ENCODE data around the gene CDK19. TPM values are rescaled to one million over a fixed set of nuclear protein-coding genes. Genes with fewer than 3 reads are reported as not detected.

CDK19 gene
- total and polyA plus RNA-seq, 2 of the 13 experiments (the other 11 are each of a cell fraction or from before 2014, with no cell fraction given): 13.4 to 27.0 TPM

DNA sequence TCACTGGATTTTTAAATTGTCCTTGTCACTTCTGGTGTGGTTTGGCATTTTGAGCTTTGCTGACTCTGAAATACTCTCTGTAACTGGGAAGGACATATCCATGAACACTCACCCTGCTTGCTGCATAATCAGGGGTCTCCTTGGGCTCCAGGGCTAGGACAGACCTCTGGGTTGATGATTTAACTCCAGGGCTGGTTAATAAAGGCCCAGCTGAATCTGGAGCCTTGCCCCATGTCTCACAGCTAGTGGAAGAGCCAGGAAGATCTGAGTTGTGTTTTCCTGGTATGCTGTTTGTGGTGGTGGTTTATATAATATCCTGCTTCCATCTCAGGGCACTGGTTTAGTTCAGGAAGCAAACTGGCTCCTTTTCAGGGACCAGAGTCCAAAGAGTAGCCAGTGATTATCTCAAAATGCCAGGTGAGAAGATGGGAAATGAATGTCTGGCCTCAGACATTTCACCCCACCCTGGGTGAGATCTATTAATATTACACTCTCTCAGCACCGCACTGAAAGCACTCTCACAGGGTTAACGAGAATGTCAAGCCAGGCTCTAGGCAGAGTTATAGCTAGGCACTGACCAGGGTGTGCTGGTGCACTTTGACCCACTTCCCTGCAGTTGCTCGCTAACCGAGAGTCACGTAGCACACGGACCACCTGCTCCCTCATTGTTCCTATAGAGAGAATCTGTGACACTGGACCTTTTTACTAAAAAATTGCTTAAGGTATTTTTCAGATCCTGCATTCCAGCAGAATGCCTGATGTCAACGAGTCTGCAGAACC lies 248.7 kb downstream of the CDK19 start (continued):
- TF ChIP-seq GABPA (IDR thresholded peaks at IDR 0.05; ENCODE audit: low read depth, low read length) (no peak), GABPA (CRISPR knock-in tag; IDR thresholded peaks at IDR 0.05; ENCODE audit: low read depth) (no peak), ZFP1 (CRISPR knock-in tag; IDR thresholded peaks at IDR 0.05) (0 out of 2 replicates have a peak, but pooled peaks have one; percentile 32), ZMYM3 (CRISPR knock-in tag; IDR thresholded peaks at IDR 0.05) (no peak), SAP130 (CRISPR knock-in tag; IDR thresholded peaks at IDR 0.05; ENCODE audit: low read depth) (peak; percentile 66), ATRX (CRISPR knock-in tag; IDR thresholded peaks at IDR 0.05; ENCODE audit: borderline replicate concordance) (no peak), ZNF263 (CRISPR knock-in tag; IDR thresholded peaks at IDR 0.05) (no peak), HDAC6 (IDR thresholded peaks at IDR 0.05; ENCODE audit: low read depth, low read length) (no peak), MAFG (CRISPR knock-in tag; IDR thresholded peaks at IDR 0.05) (no peak), ZNF552 (CRISPR knock-in tag; IDR thresholded peaks at IDR 0.05; ENCODE audit: borderline replicate concordance) (no peak), ZMYM4 (CRISPR knock-in tag; IDR thresholded peaks at IDR 0.05) (peak; percentile 60; the same call in 1 of the 2 replicates), NR2F6 (IDR thresholded peaks at IDR 0.05) (peak; percentile 72), NR2F6 (CRISPR knock-in tag; IDR thresholded peaks at IDR 0.05) (no peak; the same call in 1 of the 2 replicates), CC2D1A (CRISPR knock-in tag; IDR thresholded peaks at IDR 0.05) (no peak), HOXA7 (CRISPR knock-in tag; IDR thresholded peaks at IDR 0.05) (no peak), TP53 (CRISPR knock-in tag; conservative IDR thresholded peaks at IDR 0.05) (no peak), NR2C2 (CRISPR knock-in tag; IDR thresholded peaks at IDR 0.05; ENCODE audit: borderline replicate concordance) (no peak; the same call in 1 of the 2 replicates), HMG20A (CRISPR knock-in tag; IDR thresholded peaks at IDR 0.05; ENCODE audit: borderline replicate concordance) (peak; percentile 61; the same call in 1 of the 2 replicates), REL (CRISPR knock-in tag; conservative IDR thresholded peaks at IDR 0.05) (no peak), RARG (CRISPR knock-in tag; IDR thresholded peaks at IDR 0.05; ENCODE audit: low read depth) (no peak), YY1 (IDR thresholded peaks at IDR 0.05; ENCODE audit: insufficient read depth, insufficient replicate concordance, low read depth, low read length) (no peak), AGO1 (IDR thresholded peaks at IDR 0.05; ENCODE audit: low read depth, low read length, poor library complexity, severe bottlenecking) (no peak), ZNF605 (CRISPR knock-in tag; IDR thresholded peaks at IDR 0.05) (0 out of 2 replicates have a peak, but pooled peaks have one; percentile 35), NFKB2 (CRISPR knock-in tag; IDR thresholded peaks at IDR 0.05; ENCODE audit: borderline replicate concordance) (no peak), NFIB (CRISPR knock-in tag; IDR thresholded peaks at IDR 0.05; ENCODE audit: borderline replicate concordance) (no peak)
- TF ChIP-seq, protein P1, sequence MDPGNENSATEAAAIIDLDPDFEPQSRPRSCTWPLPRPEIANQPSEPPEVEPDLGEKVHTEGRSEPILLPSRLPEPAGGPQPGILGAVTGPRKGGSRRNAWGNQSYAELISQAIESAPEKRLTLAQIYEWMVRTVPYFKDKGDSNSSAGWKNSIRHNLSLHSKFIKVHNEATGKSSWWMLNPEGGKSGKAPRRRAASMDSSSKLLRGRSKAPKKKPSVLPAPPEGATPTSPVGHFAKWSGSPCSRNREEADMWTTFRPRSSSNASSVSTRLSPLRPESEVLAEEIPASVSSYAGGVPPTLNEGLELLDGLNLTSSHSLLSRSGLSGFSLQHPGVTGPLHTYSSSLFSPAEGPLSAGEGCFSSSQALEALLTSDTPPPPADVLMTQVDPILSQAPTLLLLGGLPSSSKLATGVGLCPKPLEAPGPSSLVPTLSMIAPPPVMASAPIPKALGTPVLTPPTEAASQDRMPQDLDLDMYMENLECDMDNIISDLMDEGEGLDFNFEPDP (CRISPR knock-in tag; conservative IDR thresholded peaks at IDR 0.05): no peak
- TF ChIP-seq, protein P2, sequence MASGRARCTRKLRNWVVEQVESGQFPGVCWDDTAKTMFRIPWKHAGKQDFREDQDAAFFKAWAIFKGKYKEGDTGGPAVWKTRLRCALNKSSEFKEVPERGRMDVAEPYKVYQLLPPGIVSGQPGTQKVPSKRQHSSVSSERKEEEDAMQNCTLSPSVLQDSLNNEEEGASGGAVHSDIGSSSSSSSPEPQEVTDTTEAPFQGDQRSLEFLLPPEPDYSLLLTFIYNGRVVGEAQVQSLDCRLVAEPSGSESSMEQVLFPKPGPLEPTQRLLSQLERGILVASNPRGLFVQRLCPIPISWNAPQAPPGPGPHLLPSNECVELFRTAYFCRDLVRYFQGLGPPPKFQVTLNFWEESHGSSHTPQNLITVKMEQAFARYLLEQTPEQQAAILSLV (CRISPR knock-in tag; IDR thresholded peaks at IDR 0.05; ENCODE audit: borderline replicate concordance): no peak
- TF ChIP-seq, protein P3, sequence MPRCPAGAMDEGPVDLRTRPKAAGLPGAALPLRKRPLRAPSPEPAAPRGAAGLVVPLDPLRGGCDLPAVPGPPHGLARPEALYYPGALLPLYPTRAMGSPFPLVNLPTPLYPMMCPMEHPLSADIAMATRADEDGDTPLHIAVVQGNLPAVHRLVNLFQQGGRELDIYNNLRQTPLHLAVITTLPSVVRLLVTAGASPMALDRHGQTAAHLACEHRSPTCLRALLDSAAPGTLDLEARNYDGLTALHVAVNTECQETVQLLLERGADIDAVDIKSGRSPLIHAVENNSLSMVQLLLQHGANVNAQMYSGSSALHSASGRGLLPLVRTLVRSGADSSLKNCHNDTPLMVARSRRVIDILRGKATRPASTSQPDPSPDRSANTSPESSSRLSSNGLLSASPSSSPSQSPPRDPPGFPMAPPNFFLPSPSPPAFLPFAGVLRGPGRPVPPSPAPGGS (CRISPR knock-in tag; IDR thresholded peaks at IDR 0.05): no peak
- TF ChIP-seq, protein P4, sequence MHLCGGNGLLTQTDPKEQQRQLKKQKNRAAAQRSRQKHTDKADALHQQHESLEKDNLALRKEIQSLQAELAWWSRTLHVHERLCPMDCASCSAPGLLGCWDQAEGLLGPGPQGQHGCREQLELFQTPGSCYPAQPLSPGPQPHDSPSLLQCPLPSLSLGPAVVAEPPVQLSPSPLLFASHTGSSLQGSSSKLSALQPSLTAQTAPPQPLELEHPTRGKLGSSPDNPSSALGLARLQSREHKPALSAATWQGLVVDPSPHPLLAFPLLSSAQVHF (CRISPR knock-in tag; IDR thresholded peaks at IDR 0.05): no peak

All from HepG2 (cell line).